Heart left ventricle (tissue), 16 donors: ENCODE measurements around the gene SRBD1. TPM values are rescaled to one million over a fixed set of nuclear protein-coding genes. Genes with fewer than 3 reads are reported as not detected.
A peak's percentile ranks its signal among the peaks of the same experiment; 100 is the strongest.

Source experiments
- ATAC-seq, 4 donors: fragments of 200-7000 bp; cut with Tn5 transposase; one replicate each; pipeline ENCODE4 v1.9.1; 2020 to 2022; ENCODE audit warnings: moderate library complexity in 4 of 4, mild to moderate bottlenecking in 3 of 4, moderate number of reproducible peaks in 1 of 4
- DNase-seq, 5 donors: peaks; one replicate each; pipeline ENCODE4 v3.0.0-alpha.2; 2020
- H3K27ac ChIP-seq, 12 donors: fragments of 200-600 bp; sonication (generic) in 4 of 12; one replicate each; pipeline versions ENCODE4 v1.5.0 to v1.8.0; 2016 to 2022; ENCODE audit warnings: mild to moderate bottlenecking in 2 of 12
- H3K27me3 ChIP-seq, 9 donors: fragments of 200-600 bp; sonication (generic) in 2 of 9; one replicate each; pipeline versions ENCODE4 v1.5.1 to v1.8.0; 2016 to 2022; ENCODE audit warnings: mild to moderate bottlenecking in 3 of 9
- H3K36me3 ChIP-seq, 9 donors: fragments of 200-600 bp; sonication (generic) in 2 of 9; one replicate each; pipeline versions ENCODE4 v1.5.0 to v1.8.0; 2018 to 2022; ENCODE audit warnings: mild to moderate bottlenecking in 2 of 9
- H3K4me1 ChIP-seq, 12 donors: fragments of 200-600 bp; sonication (generic) in 4 of 12; one replicate each; pipeline versions ENCODE4 v1.5.0 to v1.8.0; 2016 to 2022; ENCODE audit warnings: mild to moderate bottlenecking in 3 of 12
- H3K4me3 ChIP-seq, 12 donors: fragments of 200-600 bp; sonication (generic) in 4 of 12; one replicate each; pipeline versions ENCODE4 v1.5.0 to v1.8.0; 2017 to 2022; ENCODE audit warnings: mild to moderate bottlenecking in 9 of 12, moderate library complexity in 4 of 12
- H3K9me3 ChIP-seq, 12 donors: fragments of 200-600 bp; sonication (generic) in 4 of 12; one replicate each; pipeline versions ENCODE4 v1.5.0 to v1.8.0; 2016 to 2022; ENCODE audit warnings: mild to moderate bottlenecking in 1 of 12
- CTCF ChIP-seq, 12 donors: fragments of 200-600 bp; sonication (generic) in 4 of 12; IDR thresholded peaks; one replicate each; pipeline versions ENCODE4 v1.5.0 to v1.8.0; 2018 to 2022; ENCODE audit warnings: antibody characterized with exemption in 12 of 12, mild to moderate bottlenecking in 5 of 12
- POLR2A ChIP-seq, 2 donors: fragments of 450-650 bp; IDR thresholded peaks; one replicate each; pipeline ENCODE4 v1.6.1; 2017; ENCODE audit warnings: antibody characterized with exemption in 2 of 2, mild to moderate bottlenecking in 2 of 2, moderate library complexity in 2 of 2
- WGBS, 4 donors: extraction: QIAGEN DNeasy Blood & Tissue Kit in 2 of 4; methylation state at CpG; one replicate each; pipeline versions ENCODE4 v1.1.5 to v1.1.7; 2013 to 2018; 5-methylcytosine and 5-hydroxymethylcytosine counted together
- intact Hi-C, 10 donors: fragments of 100-400 bp; cut with DNase I; formaldehyde crosslinking; loops; one replicate each; pipeline versions ENCODE4 v1.11.1 to v1.14.2; 2022
- polyA plus RNA-seq, 2 donors: library from polyadenylated mRNA; stranded (reverse); fragments of 200-250 nt; gene quantifications; one replicate each; pipeline ENCODE4 v1.2.3, GENCODE V29; 2013
- total RNA-seq, 9 donors: library from RNA; depleted of rRNA in 2 of 9; stranded (reverse); fragments of >200 nt in 2 of 9; fragmentation: NEBNext Ultra II Directional in 3 of 9; extraction: Animal tissue kit (Norgen Biotek cat#: 25700) in 3 of 9; gene quantifications; one replicate each; pipeline versions ENCODE4 v1.1.0 to v1.2.4, GENCODE V29; 2016 to 2023
- donor health status: ischemic (EF 13 %, LVEDD 7.1; RV severe dilation, severe dysfunction).
- donor health status: healthy with polysubstance abuse.
- donor health status: DM: no; HTN: yes; CAD: no.
- donor health status: DM: no; HTN: no; CAD: no.
- donor health status: ischemic (EF 25% LVEDD 6.9; RV normal size, moderate dysfunction).
- donor health status: ischemic (EF 25% LVEDD 5.7; RV mildly dilated, moderate dysfunction).
- donor health status: healthy.
- donor health status: DM: yes; HTN: yes; CAD: no.
- donor health status: ischemic (EF 35%, LVEDD 5.7; RV mildly dilated, moderate dysfunction).
- donor health status: nonischemic (EF 11% LVEDD 7.7; RV severe dilation, severe dysfunction).
- donor health status: DM: yes; HTN: yes; CAD: no.
- donor health status: PGD.
- donor health status: ischemic (EF 29% LVEDD 5.4; RV normal size, mild dysfunction).
- donor health status: nonischemic (EF 23%, LVEDD 6.1; RV moderate dilation, normal function).

Gene SRBD1
- total and polyA plus RNA-seq, 11 donors = 3.0 to 16.9 (median 10.2) TPM

DNA sequence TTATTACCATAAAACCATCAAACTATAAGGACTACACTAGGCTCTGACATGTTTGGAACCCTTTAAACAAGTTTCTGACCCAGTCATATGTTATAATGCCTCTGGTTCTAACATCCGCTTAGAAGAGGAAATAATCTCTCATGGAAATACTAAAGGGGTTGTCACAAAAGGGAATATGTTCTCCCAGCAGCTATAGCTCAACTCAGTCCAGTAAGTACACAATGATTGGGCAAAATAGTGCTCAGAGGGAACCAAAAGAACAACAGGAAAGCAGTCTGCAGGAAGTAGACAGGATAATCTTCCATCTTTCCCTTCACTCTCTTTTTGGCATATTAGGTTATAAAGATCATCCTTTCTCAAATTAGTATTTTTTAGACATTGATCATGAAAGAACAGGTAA, 4.3 kb downstream of the SRBD1 start:
- 65 to 90% (median 73%) methylated on average over 1 of the region's 1 CpG for WGBS, 4 donors
- intact Hi-C loops = no loop called here
- Histone ChIP-seq H3K27me3 (no peaks in the 10 kb centered on the region), H3K9me3 (no peaks in the 10 kb centered on the region), H3K4me3 (no peak overlapping the region), H3K36me3 (peaks cover 0 to 32% (median 16%) of the 10 kb centered on the region in 9 donors), H3K27ac (no peak overlapping the region), H3K4me1 (peaks cover 0 to 22% (median 12%) of the 10 kb centered on the region in 12 donors)
- ATAC-seq (no peak), DNase-seq (no peak)
- no peak for TF ChIP-seq CTCF (IDR thresholded peaks at IDR 0.05)

DNA sequence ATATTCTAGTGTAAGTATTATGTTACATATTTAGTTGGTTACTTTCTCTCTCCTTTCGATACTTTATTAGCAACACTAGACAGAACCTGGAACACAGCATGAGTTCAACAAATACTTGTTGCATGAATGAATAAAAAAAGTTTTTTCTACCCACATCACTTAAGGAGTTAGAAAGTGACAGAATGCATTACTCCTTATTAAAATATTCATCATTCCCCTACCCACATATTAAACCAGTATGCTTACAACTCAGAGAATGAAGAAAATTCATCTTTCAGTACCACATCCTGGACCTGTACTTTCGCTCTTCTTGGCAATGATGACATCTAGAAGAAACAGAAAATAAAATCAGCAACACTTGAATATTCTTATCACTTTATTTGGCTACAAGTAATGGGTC, 6.0 kb downstream of the SRBD1 start:
- no peak overlapping the region for H3K4me3 ChIP-seq
- peaks cover 0 to 20% (median 6%) of the 10 kb centered on the region in 12 donors for H3K4me1 ChIP-seq
- ATAC-seq (no peak), DNase-seq (no peak)
- intact Hi-C loops = no loop called here
- H3K9me3 ChIP-seq = no peaks in the 10 kb centered on the region
- TF ChIP-seq CTCF (IDR thresholded peaks at IDR 0.05) = no peak
- TF ChIP-seq POLR2A (IDR thresholded peaks at IDR 0.05) = no peak
- peaks cover 0 to 49% (median 33%) of the 10 kb centered on the region in 9 donors for H3K36me3 ChIP-seq
- no peaks in the 10 kb centered on the region for H3K27me3 ChIP-seq
- WGBS, 4 donors = 93 to 99% (median 96%) methylated on average over 2 of the region's 2 CpGs
- no peak overlapping the region for H3K27ac ChIP-seq

DNA sequence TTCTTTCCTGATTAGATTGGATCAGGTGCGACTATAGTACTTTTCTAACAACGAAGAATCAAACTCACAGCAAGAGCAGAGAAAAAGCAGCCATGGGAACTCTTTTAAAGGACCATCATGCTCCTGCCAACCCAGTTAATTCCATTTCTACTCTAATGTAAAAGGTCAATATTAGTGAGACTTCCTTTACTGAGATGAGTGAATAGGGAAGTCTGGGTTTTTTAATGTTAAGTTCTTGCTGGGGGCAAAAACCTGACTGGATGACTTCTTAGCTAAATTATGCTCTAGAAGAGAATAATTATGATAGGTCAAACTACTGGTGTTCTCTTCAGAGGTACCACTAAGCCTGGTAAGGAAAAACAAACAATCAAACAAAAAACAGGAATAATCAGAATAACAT, 8.4 kb downstream of the SRBD1 start:
- ATAC-seq = no peak
- Histone ChIP-seq H3K36me3 (peaks cover 0 to 74% (median 58%) of the 10 kb centered on the region in 9 donors), H3K4me1 (peaks cover 0 to 9% (median 0%) of the 10 kb centered on the region in 12 donors), H3K4me3 (no peak overlapping the region), H3K9me3 (no peaks in the 10 kb centered on the region), H3K27me3 (no peaks in the 10 kb centered on the region), H3K27ac (no peak overlapping the region)
- intact Hi-C loops = no loop called here
- WGBS, 4 donors = 93 to 99% (median 96%) methylated on average over 2 of the region's 2 CpGs
- DNase-seq = no peak
- TF ChIP-seq CTCF (IDR thresholded peaks at IDR 0.05) = no peak
- TF ChIP-seq POLR2A (IDR thresholded peaks at IDR 0.05) = no peak

- H3K27ac ChIP-seq = no peak overlapping the region
- ATAC-seq (peak in 2 of 4 donors; percentile 29 to 47), DNase-seq (no peak)
- peaks cover 0 to 17% (median 6%) of the 10 kb centered on the region in 12 donors for H3K4me1 ChIP-seq
- no peaks in the 10 kb centered on the region for H3K27me3 ChIP-seq
- TF ChIP-seq CTCF (IDR thresholded peaks at IDR 0.05) (no peak), POLR2A (IDR thresholded peaks at IDR 0.05) (no peak)
- H3K4me3 ChIP-seq = no peak overlapping the region
- intact Hi-C loops = no loop called here
- 84 to 90% (median 88%) methylated on average over 4 of the region's 4 CpGs for WGBS, 4 donors
- H3K36me3 ChIP-seq = peaks cover 0 to 69% (median 53%) of the 10 kb centered on the region in 9 donors
- H3K9me3 ChIP-seq = no peaks in the 10 kb centered on the region
Observed at GRCh38 chr2:45598545-45598944, 12.5 kb downstream of the SRBD1 start.
